ENCODE data around the gene MYO9A.

- TF ChIP-seq CTCF (conservative IDR thresholded peaks at IDR 0.05; ENCODE audit: low read depth, low read length) = no peak
- TF ChIP-seq EZH2 (IDR thresholded peaks at IDR 0.05; ENCODE audit: borderline replicate concordance, low read depth, low read length, poor library complexity, severe bottlenecking) = no peak
These were observed 203.9 kb downstream of the MYO9A start for GRCh38 chr15:71914092-71914491.
